ENCODE data around the gene PMM2. TPM values are rescaled to one million over a fixed set of nuclear protein-coding genes. Genes with fewer than 3 reads are reported as not detected.

The PMM2 gene
- total RNA-seq, 5 donors from 2014 or later (not counting 1 experiment from before 2014, with no cell fraction given): 33.8 to 46.6 (median 43.7) TPM

DNA sequence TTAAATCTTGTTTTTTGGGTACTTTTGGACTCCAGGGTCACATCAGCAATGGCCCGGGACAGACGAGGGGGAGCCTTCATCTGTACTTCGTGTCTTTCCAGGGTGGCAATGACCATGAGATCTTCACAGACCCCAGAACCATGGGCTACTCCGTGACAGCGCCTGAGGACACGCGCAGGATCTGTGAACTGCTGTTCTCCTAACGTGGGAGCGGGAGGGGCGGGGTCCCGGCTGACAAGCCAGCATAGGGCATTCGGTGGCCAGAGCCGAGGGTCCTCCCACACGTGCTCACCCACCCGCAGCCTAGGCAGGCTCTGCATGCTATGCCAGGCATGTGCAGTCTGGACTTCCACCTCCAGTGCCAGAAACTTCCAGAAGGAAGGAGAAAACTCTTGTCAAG lies 50.0 kb downstream of the PMM2 start:
- Histone ChIP-seq H3K9me3 (no peaks in the 10 kb centered on the region), H3K4me3 (ENCODE audit: control insufficient read depth in 1 of 2, extremely low read depth in 1 of 2, low read length in 1 of 2) (no peak overlapping the region), H3K27me3 (replicated peaks in 1 of 2; ENCODE audit: control insufficient read depth in 2 of 2, extremely low read depth in 1 of 2, insufficient read depth in 2 of 2, low read length in 1 of 2) (no peaks in the 10 kb centered on the region), H3K36me3 (ENCODE audit: control insufficient read depth in 2 of 2, extremely low read depth in 1 of 2, insufficient read depth in 1 of 2, low read length in 1 of 2) (peaks cover 9 to 31% of the 10 kb centered on the region in 2 donors), H3K27ac (ENCODE audit: low read length) (no peak overlapping the region), H3K4me1 (ENCODE audit: control insufficient read depth in 1 of 2, extremely low read depth in 1 of 2, insufficient read depth in 2 of 2, low read length in 2 of 2) (peaks cover 0 to 7% of the 10 kb centered on the region in 2 experiments)
- Mint-ChIP-seq H3K9me3 (no peaks in the 10 kb centered on the region), H3K27ac (no peak overlapping the region), H3K27me3 (no peaks in the 10 kb centered on the region), H3K4me3 (no peak overlapping the region), H3K36me3 (peaks cover 18% of the 10 kb centered on the region), H3K4me1 (peaks cover 17 to 30% (median 21%) of the 10 kb centered on the region in 3 donors)
- 93% methylated on average over 15 of the region's 15 CpGs for WGBS (ENCODE audit: insufficient coverage)
- CTCF ChIA-PET: no interaction called here
- POLR2A ChIA-PET: no interaction called here
- DNase-seq (no peak), ATAC-seq (replicated peaks in 1 of 4) (no peak)

DNA sequence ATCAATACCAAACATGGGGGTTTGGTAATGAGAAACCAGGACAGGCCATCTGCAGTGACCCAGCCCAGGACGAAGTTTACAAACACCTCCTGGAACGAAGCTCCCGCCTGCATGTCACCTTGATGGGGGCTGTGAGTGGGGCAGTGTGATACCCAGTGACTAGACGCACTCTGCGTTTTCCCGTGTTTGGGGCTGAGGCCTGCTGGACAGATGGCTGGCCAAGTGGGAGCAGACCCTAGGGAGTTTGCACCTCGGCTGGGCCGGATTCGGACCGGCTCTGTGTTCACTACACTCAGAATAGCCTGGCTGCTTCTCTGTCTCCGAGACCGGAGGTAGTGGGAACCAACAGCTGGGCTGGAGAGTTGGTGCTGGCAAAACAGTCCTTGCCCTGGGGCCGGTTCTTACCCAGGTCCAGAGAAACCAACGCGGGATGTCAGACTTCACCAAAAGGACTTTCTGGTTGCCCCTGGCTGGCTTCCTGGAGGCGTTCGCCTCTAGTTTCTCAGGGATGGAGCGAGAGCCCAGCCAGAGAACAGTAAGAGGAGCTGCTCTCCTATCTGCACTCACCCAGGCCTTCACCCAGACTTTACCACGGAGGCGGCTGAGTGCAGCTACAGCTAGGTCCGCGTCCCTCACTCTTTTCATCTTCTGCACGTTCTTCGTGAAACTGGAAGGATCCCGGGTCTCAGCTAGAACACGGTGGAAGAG lies 50.7 kb downstream of the PMM2 start:
- ChIA-PET CTCF (no interaction called here), POLR2A (no interaction called here)
- 95% methylated on average over 26 of the region's 26 CpGs for WGBS (ENCODE audit: insufficient coverage)
- no peak overlapping the region for H3K27ac ChIP-seq (ENCODE audit: low read length)
- H3K4me3 ChIP-seq (ENCODE audit: control insufficient read depth in 1 of 2, extremely low read depth in 1 of 2, low read length in 1 of 2): no peak overlapping the region
- H3K4me1 ChIP-seq (ENCODE audit: control insufficient read depth in 1 of 2, extremely low read depth in 1 of 2, insufficient read depth in 2 of 2, low read length in 2 of 2): peaks cover 0 to 7% of the 10 kb centered on the region in 2 experiments
- Mint-ChIP-seq H3K36me3 (peaks cover 18% of the 10 kb centered on the region), H3K27ac (no peak overlapping the region), H3K27me3 (no peaks in the 10 kb centered on the region), H3K9me3 (no peaks in the 10 kb centered on the region), H3K4me1 (peaks cover 21 to 25% (median 23%) of the 10 kb centered on the region in 3 donors), H3K4me3 (no peak overlapping the region)
- no peaks in the 10 kb centered on the region for H3K9me3 ChIP-seq
- ATAC-seq (replicated peaks in 1 of 4) (no peak), DNase-seq (no peak)
- H3K27me3 ChIP-seq (replicated peaks in 1 of 2; ENCODE audit: control insufficient read depth in 2 of 2, extremely low read depth in 1 of 2, insufficient read depth in 2 of 2, low read length in 1 of 2): no peaks in the 10 kb centered on the region
- peaks cover 9 to 35% of the 10 kb centered on the region in 2 donors for H3K36me3 ChIP-seq (ENCODE audit: control insufficient read depth in 2 of 2, extremely low read depth in 1 of 2, insufficient read depth in 1 of 2, low read length in 1 of 2)

DNA sequence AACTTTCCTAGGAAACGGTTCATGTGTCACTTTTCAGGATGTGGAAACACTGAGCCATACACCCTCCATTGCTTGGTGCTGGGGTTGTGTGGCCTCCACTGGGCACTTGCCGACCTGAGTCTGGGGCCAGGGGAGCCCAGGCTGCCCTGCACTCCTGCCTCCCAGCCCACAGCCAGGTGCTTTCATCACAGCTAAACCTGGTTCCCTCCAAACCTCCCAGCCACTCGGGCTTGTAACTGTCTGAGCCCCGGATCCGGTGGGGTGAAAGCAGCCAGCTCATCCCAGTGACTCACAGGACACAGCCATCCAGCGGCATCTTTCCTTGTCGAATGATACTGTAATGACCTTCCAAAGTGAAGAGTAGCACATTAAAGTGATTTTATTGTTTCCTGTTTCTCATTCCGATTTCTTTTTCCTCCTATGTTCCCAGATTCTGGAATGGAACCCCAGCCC lies 51.3 kb downstream of the PMM2 start:
- ChIA-PET POLR2A (no interaction called here), CTCF (no interaction called here)
- WGBS (ENCODE audit: insufficient coverage): 85% methylated on average over 4 of the region's 8 CpGs
- no peaks in the 10 kb centered on the region for H3K27me3 ChIP-seq (replicated peaks in 1 of 2; ENCODE audit: control insufficient read depth in 2 of 2, extremely low read depth in 1 of 2, insufficient read depth in 2 of 2, low read length in 1 of 2)
- peaks cover 0 to 7% of the 10 kb centered on the region in 2 experiments for H3K4me1 ChIP-seq (ENCODE audit: control insufficient read depth in 1 of 2, extremely low read depth in 1 of 2, insufficient read depth in 2 of 2, low read length in 2 of 2)
- Mint-ChIP-seq H3K36me3 (peaks cover 18% of the 10 kb centered on the region), H3K4me3 (no peak overlapping the region), H3K27me3 (no peaks in the 10 kb centered on the region), H3K9me3 (no peaks in the 10 kb centered on the region), H3K4me1 (peaks cover 22 to 27% (median 26%) of the 10 kb centered on the region in 3 donors), H3K27ac (no peak overlapping the region)
- peaks cover 9 to 39% of the 10 kb centered on the region in 2 donors for H3K36me3 ChIP-seq (ENCODE audit: control insufficient read depth in 2 of 2, extremely low read depth in 1 of 2, insufficient read depth in 1 of 2, low read length in 1 of 2)
- no peaks in the 10 kb centered on the region for H3K9me3 ChIP-seq
- H3K4me3 ChIP-seq (ENCODE audit: control insufficient read depth in 1 of 2, extremely low read depth in 1 of 2, low read length in 1 of 2): no peak overlapping the region
- no peak for DNase-seq
- no peak overlapping the region for H3K27ac ChIP-seq (ENCODE audit: low read length)
- no peak for ATAC-seq (replicated peaks in 1 of 4)

- Mint-ChIP-seq H3K9me3 (no peaks in the 10 kb centered on the region), H3K27ac (peak overlapping the region; percentile 16 to 83), H3K36me3 (peaks cover 18% of the 10 kb centered on the region), H3K4me1 (peaks cover 17 to 30% (median 28%) of the 10 kb centered on the region in 3 donors), H3K27me3 (no peaks in the 10 kb centered on the region), H3K4me3 (peak overlapping the region in 1 of 3 donors; percentile 11)
- DNase-seq (no peak), ATAC-seq (replicated peaks in 1 of 4) (no peak)
- 100% methylated on average over 10 of the region's 19 CpGs for WGBS (ENCODE audit: insufficient coverage)
- H3K4me3 ChIP-seq (ENCODE audit: control insufficient read depth in 1 of 2, extremely low read depth in 1 of 2, low read length in 1 of 2): no peak overlapping the region
- H3K27me3 ChIP-seq (replicated peaks in 1 of 2; ENCODE audit: control insufficient read depth in 2 of 2, extremely low read depth in 1 of 2, insufficient read depth in 2 of 2, low read length in 1 of 2): no peaks in the 10 kb centered on the region
- H3K27ac ChIP-seq (ENCODE audit: low read length): no peak overlapping the region
- POLR2A ChIA-PET: no interaction called here
- H3K4me1 ChIP-seq (ENCODE audit: control insufficient read depth in 1 of 2, extremely low read depth in 1 of 2, insufficient read depth in 2 of 2, low read length in 2 of 2): peaks cover 0 to 7% of the 10 kb centered on the region in 2 experiments
- CTCF ChIA-PET: no interaction called here
- H3K36me3 ChIP-seq (ENCODE audit: control insufficient read depth in 2 of 2, extremely low read depth in 1 of 2, insufficient read depth in 1 of 2, low read length in 1 of 2): peaks cover 9 to 39% of the 10 kb centered on the region in 2 donors
- no peaks in the 10 kb centered on the region for H3K9me3 ChIP-seq
Measured at GRCh38 chr16:8849411-8850011, 51.9 kb downstream of the PMM2 start.

GRCh38 chr16:8850279-8850885 lies 52.7 kb downstream of the PMM2 start:
- Histone ChIP-seq H3K36me3 (ENCODE audit: control insufficient read depth in 2 of 2, extremely low read depth in 1 of 2, insufficient read depth in 1 of 2, low read length in 1 of 2) (peaks cover 9 to 45% of the 10 kb centered on the region in 2 donors), H3K27ac (ENCODE audit: low read length) (no peak overlapping the region), H3K4me1 (ENCODE audit: control insufficient read depth in 1 of 2, extremely low read depth in 1 of 2, insufficient read depth in 2 of 2, low read length in 2 of 2) (peaks cover 0 to 7% of the 10 kb centered on the region in 2 experiments), H3K9me3 (no peaks in the 10 kb centered on the region), H3K4me3 (ENCODE audit: control insufficient read depth in 1 of 2, extremely low read depth in 1 of 2, low read length in 1 of 2) (no peak overlapping the region), H3K27me3 (replicated peaks in 1 of 2; ENCODE audit: control insufficient read depth in 2 of 2, extremely low read depth in 1 of 2, insufficient read depth in 2 of 2, low read length in 1 of 2) (no peaks in the 10 kb centered on the region)
- ATAC-seq (replicated peaks in 1 of 4) (peak in 2 of 4 experiments; percentile 19 to 27), DNase-seq (peak in 1 of 35 experiments; percentile 17)
- Mint-ChIP-seq H3K4me3 (no peak overlapping the region), H3K27ac (peak overlapping the region; percentile 83 to 84), H3K27me3 (no peaks in the 10 kb centered on the region), H3K36me3 (peaks cover 14% of the 10 kb centered on the region), H3K4me1 (peaks cover 15 to 34% (median 27%) of the 10 kb centered on the region in 3 donors), H3K9me3 (no peaks in the 10 kb centered on the region)
- ChIA-PET CTCF (no interaction called here), POLR2A (no interaction called here)
- WGBS (ENCODE audit: insufficient coverage): 33% methylated on average over 4 of the region's 11 CpGs

DNA sequence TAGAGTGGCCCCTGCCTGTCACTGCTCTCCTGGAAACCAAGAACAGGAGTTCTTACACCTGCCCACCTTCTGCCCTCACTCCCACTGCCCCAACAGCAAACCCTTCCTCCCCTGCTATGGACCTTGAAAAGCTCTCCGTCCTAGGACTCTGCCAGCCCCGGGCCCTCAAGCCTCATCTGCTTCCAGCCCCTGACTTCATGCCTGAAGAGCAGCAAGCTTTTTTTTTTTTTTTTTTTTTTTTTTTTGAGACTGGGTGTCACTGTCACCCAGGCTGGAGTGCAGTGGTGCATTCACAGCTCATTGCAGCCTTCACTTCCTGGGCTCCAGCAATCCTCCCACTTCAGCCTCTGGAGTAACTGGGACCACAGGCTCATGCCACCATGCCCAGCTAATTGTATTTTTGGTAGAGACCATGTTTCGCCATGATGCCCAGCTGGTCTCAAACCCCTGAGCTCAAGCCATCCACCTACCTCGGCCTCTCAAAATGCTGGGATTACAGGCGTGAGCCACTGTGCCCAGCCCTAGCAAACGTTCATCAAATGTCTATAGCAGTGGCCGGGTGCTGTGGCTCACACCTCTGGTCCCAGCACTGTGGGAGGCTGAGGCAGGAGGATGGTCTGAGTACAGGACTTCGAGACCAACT lies 54.2 kb downstream of the PMM2 start:
- POLR2A ChIA-PET: no interaction called here
- no peaks in the 10 kb centered on the region for H3K27me3 ChIP-seq (replicated peaks in 1 of 2; ENCODE audit: control insufficient read depth in 2 of 2, extremely low read depth in 1 of 2, insufficient read depth in 2 of 2, low read length in 1 of 2)
- no peak for ATAC-seq (replicated peaks in 1 of 4)
- CTCF ChIA-PET: interaction anchor here (0.6 to 0.8 kb wide), 3 partner anchors 28 to 957 kb away, joined by 3 to 4 read pairs (median 4); no protein-coding TSS in a partner anchor
- no peak for DNase-seq
- no peaks in the 10 kb centered on the region for H3K9me3 ChIP-seq
- no peak overlapping the region for H3K27ac ChIP-seq (ENCODE audit: low read length)
- no peaks in the 10 kb centered on the region for H3K27me3 Mint-ChIP-seq
- H3K4me1 ChIP-seq (ENCODE audit: control insufficient read depth in 1 of 2, extremely low read depth in 1 of 2, insufficient read depth in 2 of 2, low read length in 2 of 2): peaks cover 0 to 13% of the 10 kb centered on the region in 2 experiments
- 77% methylated on average over 4 of the region's 8 CpGs for WGBS (ENCODE audit: insufficient coverage)
- H3K27ac Mint-ChIP-seq: peak overlapping the region in 1 of 2 donors; percentile 52
- peaks cover 9 to 54% of the 10 kb centered on the region in 2 donors for H3K36me3 ChIP-seq (ENCODE audit: control insufficient read depth in 2 of 2, extremely low read depth in 1 of 2, insufficient read depth in 1 of 2, low read length in 1 of 2)
- H3K4me3 ChIP-seq (ENCODE audit: control insufficient read depth in 1 of 2, extremely low read depth in 1 of 2, low read length in 1 of 2): no peak overlapping the region
- H3K9me3 Mint-ChIP-seq: no peaks in the 10 kb centered on the region
- H3K36me3 Mint-ChIP-seq: peaks cover 23% of the 10 kb centered on the region
- no peak overlapping the region for H3K4me3 Mint-ChIP-seq
- H3K4me1 Mint-ChIP-seq: peaks cover 25 to 42% (median 31%) of the 10 kb centered on the region in 3 donors
